Measurements from ENCODE around the gene AFF1. TPM values are rescaled to one million over a fixed set of nuclear protein-coding genes. Genes with fewer than 3 reads are reported as not detected.

AFF1 gene
- total RNA-seq, 3 donors from 2014 or later (not counting 1 experiment from before 2014, with no cell fraction given) = 87.9 to 93.4 (median 91.7) TPM

GRCh38 chr4:87100168-87100567 is 165.4 kb downstream of the AFF1 start:
- 89% methylated on average over 1 of the region's 1 CpG for WGBS (ENCODE audit: insufficient coverage)
- intact Hi-C loops (cut with micrococcal nuclease) = no loop called here
- H3K36me3 Mint-ChIP-seq = no peaks in the 10 kb centered on the region

GRCh38 chr4:87101543-87102199 is 166.9 kb downstream of the AFF1 start:
- 84% methylated on average over 6 of the region's 7 CpGs for WGBS (ENCODE audit: insufficient coverage)
- intact Hi-C loops (cut with micrococcal nuclease) = no loop called here
- Mint-ChIP-seq H3K4me3 (no peak overlapping the region), H3K27ac (peak overlapping the region; percentile 0 to 62), H3K4me1 (peaks cover 45 to 50% of the 10 kb centered on the region in 2 donors), H3K9me3 (no peaks in the 10 kb centered on the region), H3K36me3 (no peaks in the 10 kb centered on the region), H3K27me3 (ENCODE audit: low read depth in 2 of 2) (no peaks in the 10 kb centered on the region)
- H3K4me1 ChIP-seq (ENCODE audit: control insufficient read depth, insufficient read depth, low read length) = peaks cover 5% of the 10 kb centered on the region
- TF ChIP-seq CTCF (IDR thresholded peaks at IDR 0.05) = no peak
- no peaks in the 10 kb centered on the region for H3K9me3 ChIP-seq (ENCODE audit: control insufficient read depth, insufficient read depth, low read length)
- no peak overlapping the region for H3K4me3 ChIP-seq (ENCODE audit: low read length)
- peaks cover 9% of the 10 kb centered on the region for H3K36me3 ChIP-seq (ENCODE audit: control insufficient read depth, insufficient read depth, low read length)
- H3K27me3 ChIP-seq (ENCODE audit: control insufficient read depth, insufficient read depth, low read length) = no peaks in the 10 kb centered on the region
- ATAC-seq (peak in 2 of 3 donors; percentile 48 to 72), DNase-seq (no peak)
- no peak overlapping the region for H3K27ac ChIP-seq (ENCODE audit: low read length)

More at GRCh38 chr4:87100168-87100567, 165.4 kb downstream of the AFF1 start:
- Mint-ChIP-seq H3K4me3 (no peak overlapping the region), H3K27me3 (ENCODE audit: low read depth in 2 of 2) (no peaks in the 10 kb centered on the region), H3K4me1 (peaks cover 45 to 50% of the 10 kb centered on the region in 2 donors), H3K9me3 (no peaks in the 10 kb centered on the region), H3K27ac (peak overlapping the region in 1 of 2 donors; percentile 41)
- no peaks in the 10 kb centered on the region for H3K27me3 ChIP-seq (ENCODE audit: control insufficient read depth, insufficient read depth, low read length)
- no peak overlapping the region for H3K4me3 ChIP-seq (ENCODE audit: low read length)
- peaks cover 5% of the 10 kb centered on the region for H3K4me1 ChIP-seq (ENCODE audit: control insufficient read depth, insufficient read depth, low read length)
- ATAC-seq (no peak), DNase-seq (no peak)
- TF ChIP-seq CTCF (IDR thresholded peaks at IDR 0.05) = no peak
- no peaks in the 10 kb centered on the region for H3K36me3 ChIP-seq (ENCODE audit: control insufficient read depth, insufficient read depth, low read length)
- H3K9me3 ChIP-seq (ENCODE audit: control insufficient read depth, insufficient read depth, low read length) = no peaks in the 10 kb centered on the region
- H3K27ac ChIP-seq (ENCODE audit: low read length) = no peak overlapping the region

GRCh38 chr4:87103086-87103485 is 168.3 kb downstream of the AFF1 start:
- intact Hi-C loops (cut with micrococcal nuclease) = no loop called here
- Mint-ChIP-seq H3K4me1 (peaks cover 34 to 37% of the 10 kb centered on the region in 2 donors), H3K9me3 (no peaks in the 10 kb centered on the region), H3K36me3 (no peaks in the 10 kb centered on the region), H3K27me3 (ENCODE audit: low read depth in 2 of 2) (no peaks in the 10 kb centered on the region), H3K27ac (peak overlapping the region; percentile 65 to 74), H3K4me3 (no peak overlapping the region)
- Histone ChIP-seq H3K4me3 (ENCODE audit: low read length) (no peak overlapping the region), H3K27ac (ENCODE audit: low read length) (no peak overlapping the region), H3K4me1 (ENCODE audit: control insufficient read depth, insufficient read depth, low read length) (peaks cover 5% of the 10 kb centered on the region), H3K36me3 (ENCODE audit: control insufficient read depth, insufficient read depth, low read length) (peaks cover 13% of the 10 kb centered on the region), H3K9me3 (ENCODE audit: control insufficient read depth, insufficient read depth, low read length) (no peaks in the 10 kb centered on the region), H3K27me3 (ENCODE audit: control insufficient read depth, insufficient read depth, low read length) (no peaks in the 10 kb centered on the region)
- no peak for TF ChIP-seq CTCF (IDR thresholded peaks at IDR 0.05)
- peak in 1 of 2 donors; percentile 28 for DNase-seq
- WGBS (ENCODE audit: insufficient coverage) = no CpG with 5 or more reads among the region's 1 CpG
- ATAC-seq = no peak

Measured in natural killer cell (primary cell).